ENCODE results near the gene SPATA21.
"Not testable (repeated sequence)": the region's sequence is repeated elsewhere in the genome, so short reads cannot be mapped to it uniquely, and the experiment has no call there.

Gene SPATA21

GRCh38 chr1:16474891-16475290 lies 37.7 kb upstream of the SPATA21 start:
- not testable (repeated sequence) for H3K4me2 ChIP-seq (ENCODE audit: insufficient read depth, low read length); H3K4me1 ChIP-seq (ENCODE audit: insufficient read depth, low read length); H4K20me1 ChIP-seq (ENCODE audit: insufficient read depth, low read length); DNase-seq; H3K27me3 ChIP-seq (ENCODE audit: insufficient read depth, low read length, poor library complexity); H3K4me3 ChIP-seq (ENCODE audit: low read depth in 1 of 2, low read length in 2 of 2); H3K79me2 ChIP-seq (ENCODE audit: insufficient read depth, low read length); H3K9me3 ChIP-seq (ENCODE audit: insufficient read depth, low read length, severe bottlenecking); H3K27ac ChIP-seq (ENCODE audit: low read length); H2AFZ ChIP-seq (ENCODE audit: low read depth, low read length); H3K9ac ChIP-seq (ENCODE audit: low read depth, low read length)
- peak; percentile 34 for TF ChIP-seq CTCF (IDR thresholded peaks at IDR 0.05; ENCODE audit: borderline replicate concordance, extremely low read depth, low read length, poor library complexity, severe bottlenecking)
- peak; percentile 58; the same call in 2 of the 3 replicates for ATAC-seq (ENCODE audit: insufficient read depth, low read depth)
- H3K36me3 ChIP-seq (ENCODE audit: insufficient read depth, low read length): peaks cover 38% of the 10 kb centered on the region

GRCh38 chr1:16474166-16474800 lies 37.1 kb upstream of the SPATA21 start:
- H3K27ac ChIP-seq (ENCODE audit: low read length): no peak overlapping the region
- TF ChIP-seq CTCF (IDR thresholded peaks at IDR 0.05; ENCODE audit: borderline replicate concordance, extremely low read depth, low read length, poor library complexity, severe bottlenecking) (no peak), EZH2 (IDR thresholded peaks at IDR 0.05; ENCODE audit: borderline replicate concordance, low read depth, low read length, severe bottlenecking) (no peak)

GRCh38 chr1:16468558-16468957 lies 31.3 kb upstream of the SPATA21 start:
- Histone ChIP-seq H3K79me2 (ENCODE audit: insufficient read depth, low read length) (no peaks in the 10 kb centered on the region), H3K27ac (ENCODE audit: low read length) (no peak overlapping the region), H4K20me1 (ENCODE audit: insufficient read depth, low read length) (no peaks in the 10 kb centered on the region), H3K4me2 (ENCODE audit: insufficient read depth, low read length) (no peak overlapping the region), H3K27me3 (ENCODE audit: insufficient read depth, low read length, poor library complexity) (no peaks in the 10 kb centered on the region), H3K4me3 (ENCODE audit: low read depth in 1 of 2, low read length in 2 of 2) (no peak overlapping the region), H3K4me1 (ENCODE audit: insufficient read depth, low read length) (no peaks in the 10 kb centered on the region), H3K9me3 (ENCODE audit: insufficient read depth, low read length, severe bottlenecking) (no peaks in the 10 kb centered on the region), H3K36me3 (ENCODE audit: insufficient read depth, low read length) (peaks cover 10% of the 10 kb centered on the region), H2AFZ (ENCODE audit: low read depth, low read length) (no peak overlapping the region), H3K9ac (ENCODE audit: low read depth, low read length) (no peak overlapping the region)
- DNase-seq (no peak), ATAC-seq (ENCODE audit: insufficient read depth, low read depth) (no peak)
- TF ChIP-seq CTCF (IDR thresholded peaks at IDR 0.05; ENCODE audit: borderline replicate concordance, extremely low read depth, low read length, poor library complexity, severe bottlenecking): no peak
- TF ChIP-seq EZH2 (IDR thresholded peaks at IDR 0.05; ENCODE audit: borderline replicate concordance, low read depth, low read length, severe bottlenecking): no peak

More at GRCh38 chr1:16474166-16474800, 37.1 kb upstream of the SPATA21 start:
- Histone ChIP-seq H3K79me2 (ENCODE audit: insufficient read depth, low read length) (no peaks in the 10 kb centered on the region), H3K36me3 (ENCODE audit: insufficient read depth, low read length) (peaks cover 38% of the 10 kb centered on the region), H3K4me1 (ENCODE audit: insufficient read depth, low read length) (no peaks in the 10 kb centered on the region), H3K27me3 (ENCODE audit: insufficient read depth, low read length, poor library complexity) (no peaks in the 10 kb centered on the region), H3K4me2 (ENCODE audit: insufficient read depth, low read length) (no peak overlapping the region), H3K9ac (ENCODE audit: low read depth, low read length) (no peak overlapping the region), H3K4me3 (ENCODE audit: low read depth in 1 of 2, low read length in 2 of 2) (no peak overlapping the region), H2AFZ (ENCODE audit: low read depth, low read length) (no peak overlapping the region), H4K20me1 (ENCODE audit: insufficient read depth, low read length) (no peaks in the 10 kb centered on the region), H3K9me3 (ENCODE audit: insufficient read depth, low read length, severe bottlenecking) (no peaks in the 10 kb centered on the region)
- DNase-seq: no peak
- ATAC-seq (ENCODE audit: insufficient read depth, low read depth): no peak

Data from DND-41 (cell line).